ENCODE measurements around the gene FARP1. TPM values are rescaled to one million over a fixed set of nuclear protein-coding genes. Genes with fewer than 3 reads are reported as not detected.

FARP1 gene
- total RNA-seq, 4 donors from 2014 or later, result 13.7 to 38.9 (median 30.2) TPM

DNA sequence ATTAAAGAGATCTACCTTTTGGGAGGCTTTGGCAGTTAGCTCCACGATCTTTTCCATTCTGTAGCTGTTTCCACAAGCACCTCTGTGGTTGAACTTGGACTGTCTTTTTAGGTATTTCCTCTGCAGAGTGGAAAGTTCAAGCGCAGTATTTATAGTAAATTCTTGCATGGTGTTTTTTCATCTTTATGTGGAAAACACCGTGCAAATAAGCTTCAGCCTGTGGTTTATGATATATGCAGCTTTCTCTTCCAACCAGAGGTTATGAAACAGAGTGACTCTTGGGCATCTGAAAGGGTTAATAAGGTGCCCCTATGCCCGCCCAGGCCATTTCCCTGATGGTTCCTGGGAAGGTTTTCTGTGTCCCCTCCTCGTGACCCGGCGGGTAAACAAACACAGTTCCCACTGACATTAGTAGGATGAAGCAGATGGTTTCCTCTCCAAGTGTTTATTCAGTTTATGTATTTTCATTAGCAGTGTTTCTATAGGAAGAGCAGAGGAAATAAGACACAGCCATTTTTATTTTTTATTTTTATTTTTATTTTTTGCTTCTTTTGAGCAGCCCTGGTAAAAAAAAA is 73.9 kb downstream of the FARP1 start:
- ATAC-seq (ENCODE audit: low FRiP score), result no peak
- TF ChIP-seq, protein P1, sequence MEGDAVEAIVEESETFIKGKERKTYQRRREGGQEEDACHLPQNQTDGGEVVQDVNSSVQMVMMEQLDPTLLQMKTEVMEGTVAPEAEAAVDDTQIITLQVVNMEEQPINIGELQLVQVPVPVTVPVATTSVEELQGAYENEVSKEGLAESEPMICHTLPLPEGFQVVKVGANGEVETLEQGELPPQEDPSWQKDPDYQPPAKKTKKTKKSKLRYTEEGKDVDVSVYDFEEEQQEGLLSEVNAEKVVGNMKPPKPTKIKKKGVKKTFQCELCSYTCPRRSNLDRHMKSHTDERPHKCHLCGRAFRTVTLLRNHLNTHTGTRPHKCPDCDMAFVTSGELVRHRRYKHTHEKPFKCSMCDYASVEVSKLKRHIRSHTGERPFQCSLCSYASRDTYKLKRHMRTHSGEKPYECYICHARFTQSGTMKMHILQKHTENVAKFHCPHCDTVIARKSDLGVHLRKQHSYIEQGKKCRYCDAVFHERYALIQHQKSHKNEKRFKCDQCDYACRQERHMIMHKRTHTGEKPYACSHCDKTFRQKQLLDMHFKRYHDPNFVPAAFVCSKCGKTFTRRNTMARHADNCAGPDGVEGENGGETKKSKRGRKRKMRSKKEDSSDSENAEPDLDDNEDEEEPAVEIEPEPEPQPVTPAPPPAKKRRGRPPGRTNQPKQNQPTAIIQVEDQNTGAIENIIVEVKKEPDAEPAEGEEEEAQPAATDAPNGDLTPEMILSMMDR (IDR thresholded peaks at IDR 0.05), result no peak
- no peak for DNase-seq (ENCODE audit: low spot score)

DNA sequence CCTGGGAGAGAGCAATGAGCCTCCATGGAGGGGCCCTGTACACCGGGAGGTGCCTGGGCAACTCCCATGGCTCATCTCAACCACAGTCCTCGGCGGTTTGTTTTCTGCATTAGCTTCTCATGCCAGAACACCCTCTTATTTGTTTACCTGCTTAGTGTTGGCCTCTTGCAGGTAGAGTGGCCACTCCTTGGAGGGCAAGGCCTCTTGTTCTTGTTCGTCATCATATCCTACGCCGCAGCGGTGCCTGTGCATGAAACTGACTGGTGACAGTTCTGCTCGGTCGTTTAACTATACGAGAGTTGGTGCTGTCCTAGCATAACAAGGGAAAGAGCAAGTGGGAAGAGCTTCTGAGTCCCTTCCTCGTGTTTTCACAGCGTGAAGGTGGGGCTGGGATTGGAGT is 74.7 kb downstream of the FARP1 start:
- no peak for ATAC-seq (ENCODE audit: low FRiP score)
- TF ChIP-seq, protein P1 (IDR thresholded peaks at IDR 0.05), result no peak
- no peak for DNase-seq (ENCODE audit: low spot score)

DNA sequence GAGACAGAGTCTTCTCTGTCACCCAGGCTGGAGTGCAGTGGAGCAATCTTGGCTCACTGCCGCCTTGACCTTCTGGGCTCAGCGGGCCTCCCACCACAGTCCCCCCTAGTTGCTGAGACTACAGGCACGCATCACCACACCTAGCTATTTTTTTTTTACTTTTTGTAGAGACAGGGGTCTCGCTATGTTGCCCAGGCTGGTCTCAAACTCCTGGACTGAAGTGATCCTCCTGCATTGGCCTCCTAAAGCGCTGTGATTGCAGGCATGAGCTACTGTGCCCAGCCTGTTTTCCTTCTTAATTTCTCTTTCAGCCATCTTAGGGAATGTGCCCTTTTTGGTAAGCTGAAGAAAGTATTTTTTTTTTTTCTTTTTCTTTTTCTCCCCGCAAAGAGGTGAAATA is 76.8 kb downstream of the FARP1 start:
- TF ChIP-seq, protein P1 (IDR thresholded peaks at IDR 0.05), result no peak
- ATAC-seq (ENCODE audit: low FRiP score), result no peak
- no peak for DNase-seq (ENCODE audit: low spot score)

DNA sequence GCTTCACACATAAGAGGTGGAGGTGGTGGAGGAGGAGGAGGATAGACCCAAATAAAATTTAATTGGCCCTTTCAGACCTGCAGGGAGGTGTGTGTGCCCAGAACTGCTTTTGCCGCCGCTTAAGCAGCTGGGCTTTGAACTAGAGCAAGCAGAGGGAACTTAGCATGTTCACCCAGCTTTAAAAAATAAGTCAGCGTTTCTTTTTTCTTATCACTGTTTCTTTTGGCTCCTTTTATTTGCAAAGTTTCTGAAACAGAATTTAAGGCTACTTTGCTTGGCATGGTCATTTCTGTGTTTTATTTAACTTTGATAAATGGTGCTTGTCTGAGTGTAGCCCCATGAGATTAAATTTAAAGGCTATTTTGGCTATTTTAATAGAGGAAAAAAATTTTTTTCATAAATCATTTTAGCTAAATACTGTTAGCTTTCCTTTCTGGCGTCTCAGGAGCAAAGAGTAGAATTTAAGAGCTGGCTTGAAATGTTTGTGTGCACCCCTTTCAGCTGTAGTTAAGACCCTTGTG is 77.4 kb downstream of the FARP1 start:
- ATAC-seq (ENCODE audit: low FRiP score), result no peak
- DNase-seq (ENCODE audit: low spot score), result no peak
- TF ChIP-seq, protein P1 (IDR thresholded peaks at IDR 0.05), result no peak

DNA sequence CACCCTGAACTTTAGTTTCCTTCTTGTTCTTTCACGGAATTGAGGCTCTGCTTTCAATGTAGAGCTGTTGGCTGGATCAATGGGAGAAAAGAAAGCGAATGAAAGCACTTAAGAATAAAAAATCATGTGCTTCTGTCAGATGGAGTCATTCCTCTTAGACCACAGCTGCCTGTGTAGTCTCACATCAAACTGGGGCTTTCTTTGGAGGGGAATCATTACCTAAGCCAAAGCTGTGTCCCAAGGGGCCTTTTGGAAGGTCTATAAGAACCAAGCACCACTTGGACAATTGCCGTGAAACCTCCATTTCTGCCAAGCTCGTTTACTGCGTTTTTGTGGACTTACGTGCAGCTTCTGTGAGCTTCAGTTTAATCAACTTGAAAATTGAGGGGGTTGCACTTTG is 78.3 kb downstream of the FARP1 start:
- TF ChIP-seq, protein P1 (IDR thresholded peaks at IDR 0.05), result no peak
- DNase-seq (ENCODE audit: low spot score), result no peak
- no peak for ATAC-seq (ENCODE audit: low FRiP score)

DNA sequence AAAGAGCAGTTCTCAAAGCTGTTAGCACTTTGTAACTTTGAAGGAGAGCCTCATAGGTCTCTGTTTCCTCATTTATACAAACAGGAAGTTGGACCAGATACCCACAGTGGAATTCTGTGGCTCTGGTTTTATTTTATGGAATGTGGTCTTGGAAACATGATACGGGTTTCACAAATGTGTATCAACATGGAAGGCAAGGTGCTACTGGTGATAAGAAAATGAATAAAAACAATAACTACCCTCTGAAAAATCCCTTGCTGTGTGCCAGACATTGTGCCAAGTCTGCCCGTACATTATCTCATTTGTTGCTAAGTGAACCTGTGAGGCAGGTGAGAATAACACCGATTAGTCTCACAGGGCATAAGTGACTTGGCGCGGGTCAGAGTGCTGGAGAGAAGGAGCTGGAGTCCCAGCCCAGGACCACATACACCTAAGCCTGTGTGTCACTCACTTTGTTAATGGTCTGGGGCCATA is 79.2 kb downstream of the FARP1 start:
- TF ChIP-seq, protein P1 (IDR thresholded peaks at IDR 0.05), result no peak
- DNase-seq (ENCODE audit: low spot score), result no peak
- no peak for ATAC-seq (ENCODE audit: low FRiP score)

DNA sequence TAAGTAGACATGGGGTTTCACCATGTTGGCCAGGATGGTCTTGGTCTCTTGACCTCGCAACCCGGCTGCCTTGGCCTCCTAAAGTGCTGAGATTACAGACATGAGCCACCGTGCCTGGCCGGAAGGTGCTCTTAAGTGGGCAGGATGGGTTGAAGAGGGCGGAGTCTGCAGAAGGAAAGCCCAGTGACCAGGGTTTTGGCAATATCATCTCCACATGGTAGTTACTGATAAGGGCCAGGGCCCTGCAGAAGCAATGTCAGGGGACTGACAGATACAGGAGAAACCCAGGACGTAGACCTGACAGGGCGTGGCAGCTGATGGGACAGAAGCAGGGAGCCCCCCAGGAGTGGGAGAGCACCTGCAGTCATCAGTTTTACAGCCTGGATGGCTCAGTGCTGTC is 79.9 kb downstream of the FARP1 start:
- no peak for ATAC-seq (ENCODE audit: low FRiP score)
- no peak for DNase-seq (ENCODE audit: low spot score)
- TF ChIP-seq, protein P1 (IDR thresholded peaks at IDR 0.05), result no peak

Measured in omental fat pad (tissue), 4 donors.